Endothelial cell (in vitro differentiated cells): Measurements from ENCODE around the gene SPATA31C1. TPM values are rescaled to one million over a fixed set of nuclear protein-coding genes. Genes with fewer than 3 reads are reported as not detected.

Source experiments
- DNase-seq: peaks from one replicate; pipeline ENCODE4 v3.0.0; 2021; ENCODE audit warnings: low spot score
- H3K27ac Mint-ChIP-seq: one replicate; pipeline ENCODE4 v1.8.0; 2021; ENCODE audit warnings: mixed read lengths, inconsistent platforms; ENCODE audit not compliant: unreplicated experiment
- H3K27me3 Mint-ChIP-seq: one replicate; pipeline ENCODE4 v1.8.0; 2021; ENCODE audit warnings: mild to moderate bottlenecking, moderate library complexity, mixed read lengths, inconsistent platforms; ENCODE audit not compliant: unreplicated experiment
- H3K36me3 Mint-ChIP-seq: one replicate; pipeline ENCODE4 v1.8.0; 2021; ENCODE audit warnings: mild to moderate bottlenecking, low read depth, mixed read lengths, inconsistent platforms; ENCODE audit not compliant: unreplicated experiment
- H3K4me1 Mint-ChIP-seq: one replicate; pipeline ENCODE4 v1.8.0; 2021; ENCODE audit warnings: mild to moderate bottlenecking, mixed read lengths, inconsistent platforms; ENCODE audit not compliant: unreplicated experiment
- H3K4me3 Mint-ChIP-seq: one replicate; pipeline ENCODE4 v1.8.0; 2021; ENCODE audit warnings: mild to moderate bottlenecking, mixed read lengths, inconsistent platforms; ENCODE audit not compliant: unreplicated experiment
- H3K9me3 Mint-ChIP-seq: one replicate; pipeline ENCODE4 v1.8.0; 2021; ENCODE audit warnings: mixed read lengths, inconsistent platforms; ENCODE audit not compliant: unreplicated experiment
- CTCF ChIP-seq: fragments of 200-600 bp; sonication (generic); IDR thresholded peaks from one replicate; pipeline ENCODE4 v1.5.0; 2021; ENCODE audit warnings: antibody characterized with exemption; ENCODE audit not compliant: unreplicated experiment
- total RNA-seq: library from RNA; stranded (reverse); fragmentation: NEBNext Ultra II Directional; extraction: Animal tissue kit (Norgen Biotek cat#: 25700); gene quantifications from one replicate; pipeline ENCODE4 v1.2.1, GENCODE V29; 2021; ENCODE audit not compliant: unreplicated experiment

Gene SPATA31C1
- total RNA-seq, 1 donor from 2014 or later, result not detected

- H3K4me1 Mint-ChIP-seq, result peaks cover 12% of the 10 kb centered on the region
- TF ChIP-seq CTCF, result no peak
- DNase-seq, result no peak
Measured at GRCh38 chr9:87883274-87883673, 34.5 kb upstream of the SPATA31C1 start.

GRCh38 chr9:87883990-87884389 is 33.8 kb upstream of the SPATA31C1 start:
- peak; percentile 38 for DNase-seq
- H3K4me1 Mint-ChIP-seq, result peaks cover 12% of the 10 kb centered on the region
- H3K27ac Mint-ChIP-seq, result no peak overlapping the region
- H3K36me3 Mint-ChIP-seq, result no peaks in the 10 kb centered on the region
- no peaks in the 10 kb centered on the region for H3K9me3 Mint-ChIP-seq
- no peak for TF ChIP-seq CTCF
- no peak overlapping the region for H3K4me3 Mint-ChIP-seq
- H3K27me3 Mint-ChIP-seq, result peaks cover 11% of the 10 kb centered on the region

More at GRCh38 chr9:87883274-87883673, 34.5 kb upstream of the SPATA31C1 start:
- H3K27me3 Mint-ChIP-seq, result peaks cover 14% of the 10 kb centered on the region
- no peaks in the 10 kb centered on the region for H3K9me3 Mint-ChIP-seq
- no peak overlapping the region for H3K4me3 Mint-ChIP-seq
- peaks cover 4% of the 10 kb centered on the region for H3K36me3 Mint-ChIP-seq
- H3K27ac Mint-ChIP-seq, result no peak overlapping the region

- no peaks in the 10 kb centered on the region for H3K9me3 Mint-ChIP-seq
- no peak for DNase-seq
- H3K27me3 Mint-ChIP-seq, result peaks cover 11% of the 10 kb centered on the region
- H3K36me3 Mint-ChIP-seq, result no peaks in the 10 kb centered on the region
- no peak overlapping the region for H3K4me3 Mint-ChIP-seq
- H3K4me1 Mint-ChIP-seq, result peaks cover 11% of the 10 kb centered on the region
- TF ChIP-seq CTCF, result no peak
- H3K27ac Mint-ChIP-seq, result no peak overlapping the region
Measured at GRCh38 chr9:87884578-87885459, 32.9 kb upstream of the SPATA31C1 start.

- DNase-seq, result no peak
- Mint-ChIP-seq H3K9me3 (no peaks in the 10 kb centered on the region), H3K27me3 (peaks cover 8% of the 10 kb centered on the region), H3K4me3 (no peak overlapping the region), H3K4me1 (peaks cover 4% of the 10 kb centered on the region), H3K27ac (no peak overlapping the region), H3K36me3 (no peaks in the 10 kb centered on the region)
- no peak for TF ChIP-seq CTCF
Measured at GRCh38 chr9:87885484-87886189, 32.1 kb upstream of the SPATA31C1 start.
